Activated T-helper 2 cell treated with anti-CD3 and anti-CD28 coated beads, Interferon-gamma antibody, Interleukin-2, Interleukin-4, amounts not matched to agents 10 μg/mL and 5 μg/mL and 100 μg/mL, durations not matched to agents 14 hours and 24 hours and 36 hours (primary cell): ENCODE data around the gene C19orf67. TPM values are rescaled to one million over a fixed set of nuclear protein-coding genes. Genes with fewer than 3 reads are reported as not detected.

ENCODE experiments used
- DNase-seq: peaks from one replicate; pipeline ENCODE4 v3.0.0; 2021; ENCODE audit warnings: low spot score
- H3K27ac Mint-ChIP-seq: one replicate; pipeline ENCODE4 v1.8.0; 2021; ENCODE audit warnings: mixed read lengths
- H3K27me3 Mint-ChIP-seq: one replicate; pipeline ENCODE4 v1.8.0; 2021; ENCODE audit warnings: low read depth, mixed read lengths
- H3K36me3 Mint-ChIP-seq: one replicate; pipeline ENCODE4 v1.8.0; 2021; ENCODE audit warnings: low read depth, mixed read lengths
- H3K4me1 Mint-ChIP-seq: one replicate; pipeline ENCODE4 v1.8.0; 2021; ENCODE audit warnings: low read depth, mixed read lengths
- H3K4me3 Mint-ChIP-seq: one replicate; pipeline ENCODE4 v1.8.0; 2021; ENCODE audit warnings: low read depth, mild to moderate bottlenecking, moderate library complexity, mixed read lengths
- H3K9me3 Mint-ChIP-seq: one replicate; pipeline ENCODE4 v1.8.0; 2021; ENCODE audit warnings: mixed read lengths
- intact Hi-C: fragments of 100-400 bp; cut with micrococcal nuclease; formaldehyde crosslinking; loops from one replicate; pipeline ENCODE4 v1.15.1; 2023
- total RNA-seq: library from RNA; stranded (reverse); gene quantifications from 2 replicates; pipeline ENCODE4 v1.2.3, GENCODE V29; 2022

C19orf67 gene
- 0.46 and 0.75 TPM in 2 replicates for total RNA-seq

DNA sequence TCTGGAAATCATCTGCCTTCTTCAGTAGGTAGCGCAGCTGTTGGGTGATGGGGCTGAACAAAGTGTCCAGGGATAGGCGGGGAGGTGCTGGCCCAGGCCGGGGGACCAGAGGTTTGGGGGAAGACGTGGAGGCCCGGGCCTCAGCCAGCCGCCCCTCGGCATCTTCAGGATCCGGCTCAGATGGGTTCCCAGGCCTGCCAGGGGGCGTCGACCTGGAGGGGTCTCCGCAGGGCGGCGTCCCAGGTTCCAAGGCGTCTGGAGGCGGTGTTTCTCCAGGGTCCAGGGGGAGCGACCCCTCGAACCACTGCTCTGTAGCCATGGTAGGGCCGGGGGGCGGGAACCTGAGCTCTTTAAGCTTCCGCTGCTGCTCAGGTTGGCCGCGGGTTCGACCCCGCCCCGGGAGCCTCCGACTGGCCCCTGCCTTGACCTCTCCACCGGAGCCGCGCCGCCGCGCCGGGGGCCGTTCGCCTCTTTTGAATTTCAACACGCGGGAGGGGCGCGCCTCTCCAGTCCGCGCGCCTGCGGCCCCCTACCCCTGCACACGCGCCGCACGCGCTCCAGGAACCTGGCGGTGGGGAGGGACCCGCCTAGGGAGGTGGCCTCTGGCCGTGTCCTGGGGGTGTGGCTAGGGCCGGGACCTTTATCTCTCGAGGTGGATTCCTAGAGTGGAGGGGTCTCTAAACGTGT is at the start of gene C19orf67:
C19orf67 (minus strand) TSS at position 475 of the 687 bp plus-strand sequence; CDS start at position 319, 156 bp downstream.
- no peak within 1 kb of the TSS for H3K4me3 Mint-ChIP-seq
- no peak within 1 kb of the TSS for H3K27ac Mint-ChIP-seq
- H3K36me3 Mint-ChIP-seq: peaks cover 31% of the 10 kb centered on the region
- H3K27me3 Mint-ChIP-seq: no peaks in the 10 kb centered on the region
- DNase-seq: no peak
- H3K4me1 Mint-ChIP-seq: peaks cover 6% of the 10 kb centered on the region
- intact Hi-C loops: loop anchor here (10.0 kb wide), 1 partner anchor 301 kb away; no protein-coding TSS in a partner anchor
- no peaks in the 10 kb centered on the region for H3K9me3 Mint-ChIP-seq

DNA sequence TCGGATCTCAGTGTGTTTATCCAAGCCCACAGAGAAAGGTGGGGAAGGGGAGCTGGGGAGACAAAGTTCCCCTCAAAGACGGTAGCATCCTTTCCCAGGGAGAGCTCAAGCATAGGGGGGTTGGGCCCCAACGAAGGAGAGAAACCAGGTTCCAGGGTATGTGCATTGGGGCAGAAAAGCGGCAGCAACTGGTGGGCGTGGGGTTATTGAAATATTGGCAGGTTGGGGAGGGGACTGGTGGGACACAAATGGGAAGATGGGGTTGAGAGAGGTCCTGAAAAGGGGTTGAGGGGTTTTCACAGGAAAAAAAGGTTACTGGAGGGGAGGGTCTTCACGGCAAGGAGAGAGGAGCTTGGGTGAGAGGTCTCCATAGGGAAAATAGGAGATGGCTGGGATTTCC is 49.8 kb upstream of the C19orf67 start:
- H3K4me1 Mint-ChIP-seq: peaks cover 24% of the 10 kb centered on the region
- peaks cover 34% of the 10 kb centered on the region for H3K36me3 Mint-ChIP-seq
- DNase-seq: no peak
- H3K4me3 Mint-ChIP-seq: peak overlapping the region; percentile 99
- H3K27ac Mint-ChIP-seq: peak overlapping the region; percentile 78
- intact Hi-C loops: loop anchor here (5.0 kb wide), 4 partner anchors 62 to 232 kb away; partner anchors contain the start of gene MISP3
- no peaks in the 10 kb centered on the region for H3K27me3 Mint-ChIP-seq
- H3K9me3 Mint-ChIP-seq: no peaks in the 10 kb centered on the region

DNA sequence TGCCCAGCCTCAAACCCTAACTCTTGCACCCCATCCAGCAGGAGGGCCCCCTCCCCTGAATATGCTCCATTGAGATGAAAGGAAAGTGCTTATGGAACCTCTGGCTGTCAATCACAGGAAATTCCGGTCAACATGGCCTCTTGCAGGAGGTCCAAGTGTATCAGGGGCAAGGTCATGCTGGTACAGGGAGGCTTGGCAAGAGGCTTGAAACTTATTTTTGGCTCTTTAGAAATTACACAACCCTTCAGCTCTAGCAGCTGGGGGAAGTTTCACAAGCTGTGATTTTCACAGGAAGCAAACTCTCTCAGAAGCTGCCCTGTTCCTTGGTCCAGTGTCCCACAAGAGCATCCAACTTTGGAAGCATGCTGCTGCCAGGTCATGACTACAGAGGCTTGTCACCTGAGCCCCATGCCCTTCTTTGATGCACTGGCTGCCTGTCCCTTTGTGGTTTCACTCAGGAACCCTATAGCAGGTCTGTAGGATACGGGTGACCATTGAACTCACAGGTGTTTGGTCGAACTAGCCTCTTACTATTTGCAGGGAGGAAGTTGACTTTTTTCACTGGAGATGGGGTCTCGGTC is 42.4 kb upstream of the C19orf67 start:
- no peaks in the 10 kb centered on the region for H3K9me3 Mint-ChIP-seq
- no peaks in the 10 kb centered on the region for H3K4me1 Mint-ChIP-seq
- no peak for DNase-seq
- H3K27ac Mint-ChIP-seq: no peak overlapping the region
- intact Hi-C loops: no loop called here
- no peaks in the 10 kb centered on the region for H3K27me3 Mint-ChIP-seq
- H3K4me3 Mint-ChIP-seq: no peak overlapping the region
- H3K36me3 Mint-ChIP-seq: peaks cover 48% of the 10 kb centered on the region

DNA sequence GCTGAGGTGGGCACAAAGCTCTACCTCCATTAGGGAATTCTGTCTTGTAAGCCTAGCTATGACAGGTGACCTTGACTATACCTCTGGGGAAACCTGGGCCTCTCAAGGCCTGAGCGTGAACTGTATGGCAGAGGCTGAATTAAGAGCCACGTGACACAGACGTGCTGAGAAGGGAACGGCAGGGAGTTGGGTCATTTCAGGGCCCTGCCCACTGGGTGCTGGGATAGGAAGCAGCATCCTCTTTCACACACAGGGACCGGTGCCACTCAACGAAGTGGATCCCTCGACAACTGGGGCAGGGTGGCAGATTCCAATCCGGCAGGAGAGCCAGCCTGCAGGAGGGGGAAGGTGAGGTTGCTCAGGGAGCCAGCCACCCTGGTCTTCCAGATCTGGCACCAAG is 41.6 kb upstream of the C19orf67 start:
- H3K27me3 Mint-ChIP-seq: no peaks in the 10 kb centered on the region
- H3K27ac Mint-ChIP-seq: no peak overlapping the region
- H3K4me1 Mint-ChIP-seq: no peaks in the 10 kb centered on the region
- no peak for DNase-seq
- H3K36me3 Mint-ChIP-seq: peaks cover 50% of the 10 kb centered on the region
- H3K4me3 Mint-ChIP-seq: no peak overlapping the region
- intact Hi-C loops: no loop called here
- H3K9me3 Mint-ChIP-seq: no peaks in the 10 kb centered on the region

DNA sequence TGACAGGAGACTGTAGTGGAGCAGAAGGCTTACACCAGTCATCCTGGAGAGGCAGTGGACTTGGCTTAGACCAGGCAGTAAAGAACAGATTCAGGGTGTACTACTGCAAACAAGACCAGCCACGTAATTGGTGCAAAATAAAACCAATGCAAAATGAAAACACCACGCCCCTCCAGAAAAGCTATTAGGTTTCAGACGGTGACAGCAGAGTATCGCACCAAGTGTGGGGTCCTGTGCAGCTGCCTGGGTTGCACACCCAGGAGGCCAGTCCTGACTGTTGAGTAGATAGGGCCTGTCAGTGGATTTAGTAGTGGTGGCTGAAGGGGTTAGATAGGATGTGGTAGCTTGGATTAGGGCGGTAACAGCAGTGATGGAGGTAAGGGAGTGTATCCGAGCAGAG is 37.3 kb upstream of the C19orf67 start:
- Mint-ChIP-seq H3K27ac (no peak overlapping the region), H3K27me3 (no peaks in the 10 kb centered on the region), H3K36me3 (peaks cover 45% of the 10 kb centered on the region), H3K9me3 (no peaks in the 10 kb centered on the region), H3K4me3 (no peak overlapping the region), H3K4me1 (peaks cover 9% of the 10 kb centered on the region)
- DNase-seq: no peak
- intact Hi-C loops: no loop called here

DNA sequence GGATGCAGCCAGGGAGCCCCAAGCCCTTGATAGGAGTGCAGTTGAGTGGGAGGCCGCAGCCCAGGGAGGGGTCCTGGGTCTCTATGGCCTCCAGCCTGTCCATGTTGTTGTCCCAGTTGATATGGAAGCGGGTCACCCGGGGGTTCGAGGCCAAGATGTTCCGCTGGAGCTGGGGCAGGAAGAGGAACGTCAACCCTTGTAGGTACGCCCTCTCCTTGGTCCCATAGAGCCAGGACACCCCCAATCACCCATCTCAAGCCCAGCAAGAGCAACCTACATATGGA is 34.9 kb upstream of the C19orf67 start:
- no peak overlapping the region for H3K27ac Mint-ChIP-seq
- intact Hi-C loops: no loop called here
- no peak overlapping the region for H3K4me3 Mint-ChIP-seq

DNA sequence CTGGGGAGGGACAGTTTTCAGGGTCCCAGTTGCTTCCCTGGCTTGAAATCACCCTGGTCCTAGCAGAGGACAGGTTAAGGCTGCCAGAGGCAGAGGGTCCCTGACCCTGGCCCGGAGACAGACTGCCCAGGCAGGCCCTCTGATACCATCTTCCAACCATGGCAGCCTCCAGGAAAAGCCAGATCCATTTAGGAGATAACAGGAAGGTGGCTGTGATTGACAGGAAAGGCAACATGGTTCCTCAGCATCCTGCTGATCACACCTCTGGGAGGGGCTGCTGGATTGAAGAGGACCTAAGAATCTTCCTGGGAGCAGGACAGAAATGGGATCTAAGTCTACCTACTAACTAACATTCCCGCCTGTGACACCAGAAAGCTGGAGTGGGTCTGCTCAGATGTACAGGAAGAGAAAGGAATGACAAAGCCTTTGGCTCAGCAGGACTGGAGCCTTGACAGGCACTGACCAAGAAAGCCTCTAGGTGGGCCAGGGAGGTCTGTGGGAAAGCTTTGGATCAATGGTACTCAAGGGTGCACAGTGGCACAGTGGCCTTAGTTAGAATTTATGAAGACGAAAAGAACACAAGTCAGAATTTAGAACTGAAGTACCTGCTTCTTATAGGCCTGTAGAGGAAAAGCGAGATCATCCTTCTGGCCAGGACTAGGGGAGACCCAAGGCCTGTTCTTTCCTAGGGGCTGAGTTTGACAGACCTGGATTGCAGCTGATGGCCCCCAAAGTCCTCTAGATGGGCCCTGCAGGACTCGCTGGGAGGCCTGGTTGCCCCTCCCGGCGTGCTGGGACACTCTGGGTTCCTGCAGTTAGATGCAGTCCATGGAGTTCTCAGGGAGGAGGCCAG is 34.3 kb upstream of the C19orf67 start:
- Mint-ChIP-seq H3K36me3 (peaks cover 23% of the 10 kb centered on the region), H3K27ac (no peak overlapping the region), H3K9me3 (no peaks in the 10 kb centered on the region), H3K4me1 (peaks cover 23% of the 10 kb centered on the region), H3K27me3 (no peaks in the 10 kb centered on the region), H3K4me3 (no peak overlapping the region)
- intact Hi-C loops: no loop called here
- no peak for DNase-seq

More for the DNA sequence above, 34.9 kb upstream of the C19orf67 start:
- H3K36me3 Mint-ChIP-seq: peaks cover 27% of the 10 kb centered on the region
- no peaks in the 10 kb centered on the region for H3K27me3 Mint-ChIP-seq
- DNase-seq: no peak
- H3K4me1 Mint-ChIP-seq: peaks cover 21% of the 10 kb centered on the region
- H3K9me3 Mint-ChIP-seq: no peaks in the 10 kb centered on the region

DNA sequence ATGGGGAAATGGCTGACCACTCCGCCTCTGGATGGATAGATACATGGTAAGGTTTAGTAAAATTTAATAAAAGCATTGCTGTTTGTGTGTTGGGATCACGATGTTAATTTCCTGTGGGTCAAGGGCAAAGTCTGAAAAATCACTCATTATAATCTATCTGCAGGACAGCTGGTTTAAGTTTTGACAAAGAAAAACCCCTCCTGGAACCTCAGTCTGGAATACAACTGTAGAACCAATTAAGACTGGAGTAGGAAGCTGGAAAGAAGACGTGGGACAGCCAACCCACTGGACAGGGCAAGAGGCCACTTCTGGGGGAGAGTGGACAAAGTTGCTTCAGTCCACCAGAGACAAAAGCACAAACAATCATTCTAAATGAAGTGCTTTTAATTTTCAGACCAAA is 33.6 kb upstream of the C19orf67 start:
- peaks cover 26% of the 10 kb centered on the region for H3K4me1 Mint-ChIP-seq
- peak overlapping the region; percentile 95 for H3K27ac Mint-ChIP-seq
- no peak for DNase-seq
- peak overlapping the region; percentile 96 for H3K4me3 Mint-ChIP-seq
- H3K9me3 Mint-ChIP-seq: no peaks in the 10 kb centered on the region
- H3K27me3 Mint-ChIP-seq: no peaks in the 10 kb centered on the region
- peaks cover 16% of the 10 kb centered on the region for H3K36me3 Mint-ChIP-seq
- intact Hi-C loops: no loop called here

DNA sequence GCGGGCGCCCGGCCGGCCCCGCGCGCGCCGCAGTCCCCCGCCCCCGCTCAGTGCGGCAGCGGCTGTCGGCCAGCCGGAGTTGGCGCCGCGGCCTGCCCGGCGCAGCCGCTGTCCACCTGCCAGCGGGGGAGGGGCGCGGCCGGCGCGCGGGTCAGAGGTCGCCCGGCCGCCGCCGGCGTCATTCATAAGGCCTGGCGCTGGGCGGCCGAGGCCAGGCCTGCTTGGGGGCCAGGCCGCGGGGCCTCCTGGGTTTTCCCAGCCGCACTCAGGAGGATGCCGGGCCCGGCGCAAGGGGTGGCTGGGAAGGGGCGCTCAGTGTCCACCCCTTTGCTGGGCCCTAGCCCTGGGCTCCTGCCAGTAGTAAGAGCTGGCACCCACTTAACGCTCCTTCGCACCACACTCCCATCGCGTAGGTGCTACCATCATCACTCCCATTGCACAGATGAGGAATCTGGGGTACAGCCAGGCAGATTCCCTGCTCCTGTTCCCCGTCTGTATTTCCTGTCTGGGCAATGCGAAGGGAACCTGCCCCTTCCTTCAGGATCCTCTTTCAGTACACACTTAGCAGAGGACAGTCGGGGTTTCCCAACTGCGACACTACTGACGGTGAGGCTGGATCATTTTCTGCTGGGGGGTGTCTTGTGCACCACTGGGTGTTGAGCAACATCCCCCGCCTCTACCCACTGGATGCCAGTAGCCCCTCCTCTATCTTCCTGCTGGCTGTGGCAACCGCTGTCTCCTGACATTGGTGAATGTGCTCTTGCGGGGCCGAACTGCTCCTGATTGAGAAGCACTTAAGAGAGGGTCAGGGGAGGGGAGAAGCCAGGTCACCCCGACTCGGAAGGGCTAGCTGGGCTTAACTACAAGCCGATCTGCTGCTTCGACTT is 32.8 kb upstream of the C19orf67 start:
- intact Hi-C loops: loop anchor here (1.0 kb wide), 1 partner anchor 238 kb away; no protein-coding TSS in a partner anchor
- H3K4me1 Mint-ChIP-seq: peaks cover 26% of the 10 kb centered on the region
- no peaks in the 10 kb centered on the region for H3K27me3 Mint-ChIP-seq

DNA sequence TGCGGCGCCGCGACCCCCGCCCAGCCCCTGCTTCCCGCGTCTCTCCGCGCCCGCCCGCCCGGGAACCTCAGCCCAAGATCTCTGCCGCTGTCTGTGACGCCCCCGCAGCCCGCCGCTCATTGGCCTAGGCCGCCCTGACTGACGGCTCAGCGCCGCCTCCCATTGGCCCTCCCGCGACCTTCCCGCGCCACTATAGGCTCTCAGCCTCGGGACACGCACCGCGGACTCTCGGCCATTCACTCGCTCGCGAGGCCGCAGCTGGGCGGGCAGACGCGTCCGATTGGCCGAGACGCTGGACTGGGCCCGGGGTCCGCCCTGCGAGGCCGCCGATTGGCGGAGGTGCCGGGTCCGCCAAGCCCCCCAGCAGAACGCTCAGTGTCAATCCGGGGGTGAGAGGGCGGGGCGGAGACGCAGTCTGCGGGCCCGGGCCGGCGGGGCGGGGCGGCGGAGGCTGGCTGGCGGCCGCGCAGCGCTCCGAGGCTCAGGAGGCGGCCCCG is 32.1 kb upstream of the C19orf67 start, which contains the start of gene PRKACA:
PRKACA (minus strand) TSS at position 95 of the 497 bp plus-strand sequence. CDS start 215 bp downstream, outside the sequence.
- peak within 1 kb of the TSS; percentile 95 for H3K27ac Mint-ChIP-seq
- H3K9me3 Mint-ChIP-seq: no peaks in the 10 kb centered on the region
- H3K4me1 Mint-ChIP-seq: peaks cover 28% of the 10 kb centered on the region
- peak within 1 kb of the TSS; percentile 96 for H3K4me3 Mint-ChIP-seq
- peak; percentile 99 for DNase-seq
- no peaks in the 10 kb centered on the region for H3K27me3 Mint-ChIP-seq
- intact Hi-C loops: loop anchor here (1.0 to 2.0 kb wide), 4 partner anchors 20 to 237 kb away; partner anchors contain the start of gene MISP3
- peaks cover 11% of the 10 kb centered on the region for H3K36me3 Mint-ChIP-seq

More for the DNA sequence above, 32.8 kb upstream of the C19orf67 start:
- Mint-ChIP-seq H3K36me3 (peaks cover 16% of the 10 kb centered on the region), H3K27ac (peak overlapping the region; percentile 95), H3K4me3 (peak overlapping the region; percentile 96), H3K9me3 (no peaks in the 10 kb centered on the region)
- peak; percentile 28 for DNase-seq

DNA sequence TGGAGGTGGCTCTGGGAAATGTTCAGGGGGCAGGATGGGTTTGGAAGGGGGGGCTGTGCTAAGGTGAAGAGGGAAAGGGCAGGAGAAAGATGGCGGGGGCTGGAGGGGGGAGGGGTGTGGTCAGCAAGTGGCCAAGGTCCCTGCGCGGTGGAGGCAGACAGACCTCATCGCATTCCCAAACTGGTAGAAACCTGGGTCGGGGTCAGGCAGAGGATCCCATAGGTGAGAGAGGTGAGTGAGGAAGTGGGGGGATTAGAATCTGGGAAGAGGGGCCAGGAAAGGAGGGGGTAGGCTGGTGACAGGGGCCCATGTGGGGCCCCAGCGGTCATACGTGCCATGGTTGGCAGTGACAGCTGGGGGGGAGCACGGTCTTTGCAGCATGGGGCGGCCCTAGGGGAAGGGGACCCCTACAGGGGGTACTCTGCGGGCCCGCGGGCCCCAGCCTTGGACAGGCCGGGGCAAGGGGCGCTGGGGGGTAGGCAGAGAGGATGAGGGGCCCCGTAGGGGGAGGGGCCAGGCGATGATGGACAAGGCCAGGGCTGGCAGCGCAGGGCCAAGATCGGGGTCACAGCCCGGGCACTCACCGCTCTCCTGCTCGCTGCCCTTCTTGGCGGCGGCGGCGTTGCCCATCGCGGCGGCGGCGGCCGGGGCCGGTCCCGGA is 31.5 kb upstream of the C19orf67 start:
- H3K4me3 Mint-ChIP-seq: peak overlapping the region; percentile 94
- peaks cover 28% of the 10 kb centered on the region for H3K4me1 Mint-ChIP-seq
- H3K36me3 Mint-ChIP-seq: peaks cover 7% of the 10 kb centered on the region
- intact Hi-C loops: loop anchor here (1.0 to 2.0 kb wide), 3 partner anchors 20 to 44 kb away; partner anchors contain the start of gene MISP3
- H3K9me3 Mint-ChIP-seq: no peaks in the 10 kb centered on the region
- H3K27me3 Mint-ChIP-seq: no peaks in the 10 kb centered on the region
- no peak for DNase-seq
- H3K27ac Mint-ChIP-seq: peak overlapping the region; percentile 9
